HG03439 (cell line): ENCODE results near the gene SHISA9.
"Not testable (repeated sequence)": the region's sequence is repeated elsewhere in the genome, so short reads cannot be mapped to it uniquely, and the experiment has no call there.

Source experiments
- ATAC-seq: cut with Tn5 transposase; IDR thresholded peaks from one replicate; pipeline ENCODE4 v1.9.1; 2021; ENCODE audit warnings: mild to moderate bottlenecking, moderate library complexity; ENCODE audit not compliant: unreplicated experiment

The SHISA9 gene

GRCh38 chr16:12901597-12902461 lies at the start of gene SHISA9:
Gene SHISA9, plus strand, starts transcription at chr16:12901598.
- no peak for ATAC-seq

- no peak for ATAC-seq
Observed at GRCh38 chr16:12853972-12854371, 47.4 kb upstream of the SHISA9 start.

- not testable (repeated sequence) for ATAC-seq
Observed at GRCh38 chr16:12857435-12857834, 44.0 kb upstream of the SHISA9 start.

- no peak for ATAC-seq
Observed at GRCh38 chr16:12862327-12862726, 39.1 kb upstream of the SHISA9 start.

GRCh38 chr16:12862941-12863340 lies 38.5 kb upstream of the SHISA9 start:
- ATAC-seq, result no peak

GRCh38 chr16:12866981-12867551 lies 34.3 kb upstream of the SHISA9 start:
- no peak for ATAC-seq

- no peak for ATAC-seq
Observed at GRCh38 chr16:12868169-12868568, 33.2 kb upstream of the SHISA9 start.

GRCh38 chr16:12868788-12869187 lies 32.6 kb upstream of the SHISA9 start:
- no peak for ATAC-seq

- ATAC-seq, result no peak
Observed at GRCh38 chr16:12869698-12870427, 31.5 kb upstream of the SHISA9 start.

- ATAC-seq, result no peak
Observed at GRCh38 chr16:12871784-12872183, 29.6 kb upstream of the SHISA9 start.

- ATAC-seq, result no peak
Observed at GRCh38 chr16:12874186-12874585, 27.2 kb upstream of the SHISA9 start.

- ATAC-seq, result no peak
Observed at GRCh38 chr16:12876778-12877177, 24.6 kb upstream of the SHISA9 start.

GRCh38 chr16:12878973-12879372 lies 22.4 kb upstream of the SHISA9 start:
- no peak for ATAC-seq

GRCh38 chr16:12879812-12880211 lies 21.6 kb upstream of the SHISA9 start:
- no peak for ATAC-seq

GRCh38 chr16:12881182-12881581 lies 20.2 kb upstream of the SHISA9 start:
- no peak for ATAC-seq

- ATAC-seq, result no peak
Observed at GRCh38 chr16:12881740-12882139, 19.7 kb upstream of the SHISA9 start.

- ATAC-seq, result no peak
Observed at GRCh38 chr16:12885742-12886141, 15.7 kb upstream of the SHISA9 start.

GRCh38 chr16:12891836-12892235 lies 9.6 kb upstream of the SHISA9 start:
- ATAC-seq, result no peak

GRCh38 chr16:12893050-12893750 lies 8.2 kb upstream of the SHISA9 start:
- no peak for ATAC-seq

- no peak for ATAC-seq
Observed at GRCh38 chr16:12896562-12896961, 4.8 kb upstream of the SHISA9 start.

GRCh38 chr16:12898551-12898950 lies 2.8 kb upstream of the SHISA9 start:
- no peak for ATAC-seq
